Erythroblast (primary cell): ENCODE results near the gene ZNF836.
"Not testable (repeated sequence)": the region's sequence is repeated elsewhere in the genome, so short reads cannot be mapped to it uniquely, and the experiment has no call there.

Experiments
- DNase-seq, 2 experiments: peaks; one replicate each; lab custom pipeline; 2025; lab: John Stamatoyannopoulos, UW
- GATA1 ChIP-seq: IDR thresholded peaks from 2 replicates; pipeline ENCODE4 v1.6.1; 2011; ENCODE audit warnings: low read depth, mild to moderate bottlenecking, control low read depth, low read length, moderate library complexity
- POLR2A ChIP-seq: IDR thresholded peaks from 2 replicates; pipeline ENCODE4 v1.6.1; 2011; ENCODE audit warnings: mild to moderate bottlenecking, low read length

The ZNF836 gene

GRCh38 chr19:52171321-52172169 lies at the start of gene ZNF836:
Gene ZNF836, minus strand, starts transcription at chr19:52171621. Its CDS starts 3,549 bp downstream, at chr19:52168072.
- peak; percentile 75 to 77 for DNase-seq
- TF ChIP-seq GATA1 (no peak), POLR2A (no peak)

GRCh38 chr19:52221031-52221430 lies 49.6 kb upstream of the ZNF836 start:
- TF ChIP-seq GATA1 (no peak), POLR2A (no peak)
- no peak for DNase-seq

GRCh38 chr19:52219611-52220010 lies 48.2 kb upstream of the ZNF836 start:
- DNase-seq = no peak
- no peak for TF ChIP-seq POLR2A
- no peak for TF ChIP-seq GATA1

- TF ChIP-seq GATA1 (no peak), POLR2A (no peak)
- no peak for DNase-seq
These were observed 46.2 kb upstream of the ZNF836 start for GRCh38 chr19:52217576-52217975.

GRCh38 chr19:52216401-52216800 lies 45.0 kb upstream of the ZNF836 start:
- no peak for DNase-seq
- TF ChIP-seq GATA1 (no peak), POLR2A (no peak)

GRCh38 chr19:52214241-52214640 lies 42.8 kb upstream of the ZNF836 start:
- no peak for DNase-seq
- TF ChIP-seq GATA1 (no peak), POLR2A (no peak)

GRCh38 chr19:52212572-52213255 lies 41.3 kb upstream of the ZNF836 start:
- no peak for TF ChIP-seq POLR2A
- no peak for TF ChIP-seq GATA1

GRCh38 chr19:52211926-52212571 lies 40.6 kb upstream of the ZNF836 start:
- TF ChIP-seq GATA1 (no peak), POLR2A (no peak)
- DNase-seq = no peak

More at GRCh38 chr19:52212572-52213255, 41.3 kb upstream of the ZNF836 start:
- no peak for DNase-seq

- TF ChIP-seq GATA1 (no peak), POLR2A (no peak)
- DNase-seq = no peak
These were observed 39.8 kb upstream of the ZNF836 start for GRCh38 chr19:52211203-52211602.

- no peak for TF ChIP-seq POLR2A
- no peak for TF ChIP-seq GATA1
- no peak for DNase-seq
These were observed 35.1 kb upstream of the ZNF836 start for GRCh38 chr19:52206481-52206880.

- DNase-seq = not testable (repeated sequence)
These were observed 29.5 kb upstream of the ZNF836 start for GRCh38 chr19:52200755-52201391.

GRCh38 chr19:52200044-52200443 lies 28.6 kb upstream of the ZNF836 start:
- TF ChIP-seq GATA1 (no peak), POLR2A (no peak)
- no peak for DNase-seq

GRCh38 chr19:52198678-52199077 lies 27.3 kb upstream of the ZNF836 start:
- DNase-seq = no peak
- TF ChIP-seq GATA1 (no peak), POLR2A (no peak)
